OCI-LY7 (cell line): ENCODE data around the gene MCCD1. TPM values are rescaled to one million over a fixed set of nuclear protein-coding genes. Genes with fewer than 3 reads are reported as not detected.
"Not testable (repeated sequence)": the region's sequence is repeated elsewhere in the genome, so short reads cannot be mapped to it uniquely, and the experiment has no call there.

Experiments
- BruUV-seq: library from RNA; stranded (reverse); fragments of 400-500 nt; replicated peaks from 2 replicates; lab custom pipeline; 2021; lab: Mats Ljungman, UMichigan
- CTCF ChIA-PET: fragments of 300-600 bp; sonication (Branson Sonifier 250); formaldehyde crosslinking; loops from one replicate; lab custom pipeline; 2022; ENCODE audit warnings: antibody characterized with exemption; ENCODE audit not compliant: unreplicated experiment; lab: Charles Lee
- POLR2A ChIA-PET: fragments of 300-600 bp; sonication (Branson Sonifier 250); formaldehyde crosslinking; loops from one replicate; lab custom pipeline; 2022; ENCODE audit warnings: antibody characterized with exemption; lab: Charles Lee
- DNase-seq: peaks from one replicate; pipeline ENCODE4 v3.0.0-alpha.2; 2015; ENCODE audit warnings: low spot score
- H2AFZ ChIP-seq: fragments of 200-600 bp; sonication (generic), shearing (Covaris generic); 2 replicates; pipeline ENCODE4 v1.6.1; 2014; ENCODE audit warnings: mild to moderate bottlenecking, antibody characterized with exemption, low read length, moderate library complexity
- H3K27ac ChIP-seq: fragments of 200-600 bp; sonication (generic); 2 replicates; pipeline ENCODE4 v1.5.1; 2014; ENCODE audit warnings: mixed run types, low read depth, mild to moderate bottlenecking, moderate library complexity, low read length, inconsistent platforms; ENCODE audit not compliant: poor library complexity, severe bottlenecking
- H3K36me3 ChIP-seq: fragments of 200-600 bp; sonication (generic); 2 replicates; pipeline ENCODE4 v1.6.1; 2014; ENCODE audit warnings: mild to moderate bottlenecking, antibody characterized with exemption, low read length, moderate library complexity, mixed read lengths; ENCODE audit not compliant: insufficient read depth
- H3K4me1 ChIP-seq: fragments of 200-600 bp; sonication (generic); 2 replicates; pipeline ENCODE4 v1.5.1; 2014; ENCODE audit warnings: mild to moderate bottlenecking, low read length; ENCODE audit not compliant: insufficient read depth, poor library complexity, severe bottlenecking
- H3K4me2 ChIP-seq: fragments of 200-600 bp; sonication (generic); 2 replicates; pipeline ENCODE4 v1.6.1; 2014; ENCODE audit warnings: mild to moderate bottlenecking, low read length
- H3K4me3 ChIP-seq: fragments of 200-600 bp; sonication (generic); 2 replicates; pipeline ENCODE4 v1.5.1; 2014; ENCODE audit warnings: mild to moderate bottlenecking, low read depth, low read length; ENCODE audit not compliant: poor library complexity, severe bottlenecking
- H3K79me2 ChIP-seq: fragments of 200-600 bp; sonication (generic); 2 replicates; pipeline ENCODE4 v1.6.1; 2016; ENCODE audit warnings: low read depth, mild to moderate bottlenecking, low read length, moderate library complexity, mixed read lengths; ENCODE audit not compliant: insufficient read depth
- H3K9me2 ChIP-seq: fragments of 200-600 bp; sonication (generic); 2 replicates; pipeline ENCODE4 v1.6.1; 2016; ENCODE audit warnings: mild to moderate bottlenecking, low read length, mixed read lengths; ENCODE audit not compliant: insufficient read depth
- H3K9me3 ChIP-seq: fragments of 200-600 bp; sonication (generic); 2 replicates; pipeline ENCODE4 v1.6.1; 2014; ENCODE audit warnings: mild to moderate bottlenecking, mixed run types, low read length, mixed read lengths
- H4K20me1 ChIP-seq: fragments of 200-600 bp; sonication (generic); 2 replicates; pipeline ENCODE4 v1.6.1; 2014; ENCODE audit warnings: mild to moderate bottlenecking, antibody characterized with exemption, low read length, moderate library complexity, mixed read lengths; ENCODE audit not compliant: insufficient read depth
- EZH2phosphoT487 ChIP-seq: fragments of 200-600 bp; sonication (generic); IDR thresholded peaks from 2 replicates; pipeline ENCODE4 v1.6.1; 2018; ENCODE audit warnings: low read depth, borderline replicate concordance, mild to moderate bottlenecking, mixed run types, antibody characterized with exemption, low read length, moderate library complexity, mixed read lengths
- intact Hi-C: fragments of 100-400 bp; cut with micrococcal nuclease; formaldehyde crosslinking; loops from one replicate; pipeline ENCODE4 v1.10.0; 2022; ENCODE audit not compliant: unreplicated experiment
- total RNA-seq, 2 experiments: library from RNA; depleted of rRNA in 1 of 2; stranded (reverse); fragments of >200 nt in 1 of 2; shearing (Covaris generic) in 1 of 2; gene quantifications; 2 replicates each; pipeline ENCODE4 v1.2.3, GENCODE V29; 2014 to 2022
- TF ChIP-seq, protein P1 (sequence below): fragments of 200-600 bp; sonication (generic); conservative IDR thresholded peaks from 2 replicates; pipeline ENCODE4 v1.5.1; 2014; ENCODE audit warnings: mild to moderate bottlenecking, antibody characterized with exemption, low read length, moderate library complexity, mixed read lengths

MCCD1 gene
- total RNA-seq, 2 experiments from 2014 or later, result not detected

- H3K9me3 ChIP-seq, result no peaks in the 10 kb centered on the region
- intact Hi-C loops, result no loop called here
- H3K4me1 ChIP-seq, result peaks cover 8% of the 10 kb centered on the region
- no peaks in the 10 kb centered on the region for H4K20me1 ChIP-seq
- no peak overlapping the region for H3K4me3 ChIP-seq
- POLR2A ChIA-PET, result no interaction called here
- TF ChIP-seq, protein P1, sequence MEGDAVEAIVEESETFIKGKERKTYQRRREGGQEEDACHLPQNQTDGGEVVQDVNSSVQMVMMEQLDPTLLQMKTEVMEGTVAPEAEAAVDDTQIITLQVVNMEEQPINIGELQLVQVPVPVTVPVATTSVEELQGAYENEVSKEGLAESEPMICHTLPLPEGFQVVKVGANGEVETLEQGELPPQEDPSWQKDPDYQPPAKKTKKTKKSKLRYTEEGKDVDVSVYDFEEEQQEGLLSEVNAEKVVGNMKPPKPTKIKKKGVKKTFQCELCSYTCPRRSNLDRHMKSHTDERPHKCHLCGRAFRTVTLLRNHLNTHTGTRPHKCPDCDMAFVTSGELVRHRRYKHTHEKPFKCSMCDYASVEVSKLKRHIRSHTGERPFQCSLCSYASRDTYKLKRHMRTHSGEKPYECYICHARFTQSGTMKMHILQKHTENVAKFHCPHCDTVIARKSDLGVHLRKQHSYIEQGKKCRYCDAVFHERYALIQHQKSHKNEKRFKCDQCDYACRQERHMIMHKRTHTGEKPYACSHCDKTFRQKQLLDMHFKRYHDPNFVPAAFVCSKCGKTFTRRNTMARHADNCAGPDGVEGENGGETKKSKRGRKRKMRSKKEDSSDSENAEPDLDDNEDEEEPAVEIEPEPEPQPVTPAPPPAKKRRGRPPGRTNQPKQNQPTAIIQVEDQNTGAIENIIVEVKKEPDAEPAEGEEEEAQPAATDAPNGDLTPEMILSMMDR, result no peak
- TF ChIP-seq EZH2phosphoT487, result no peak
- no TSS peak for BruUV-seq
- no peaks in the 10 kb centered on the region for H3K79me2 ChIP-seq
- CTCF ChIA-PET, result no interaction called here
- H3K27ac ChIP-seq, result no peak overlapping the region
- no peak overlapping the region for H3K4me2 ChIP-seq
- no peak overlapping the region for H2AFZ ChIP-seq
- H3K9me2 ChIP-seq, result no peaks in the 10 kb centered on the region
- H3K36me3 ChIP-seq, result no peaks in the 10 kb centered on the region
- DNase-seq, result no peak
Observed at GRCh38 chr6:31485055-31485454, 43.7 kb upstream of the MCCD1 start.

DNA sequence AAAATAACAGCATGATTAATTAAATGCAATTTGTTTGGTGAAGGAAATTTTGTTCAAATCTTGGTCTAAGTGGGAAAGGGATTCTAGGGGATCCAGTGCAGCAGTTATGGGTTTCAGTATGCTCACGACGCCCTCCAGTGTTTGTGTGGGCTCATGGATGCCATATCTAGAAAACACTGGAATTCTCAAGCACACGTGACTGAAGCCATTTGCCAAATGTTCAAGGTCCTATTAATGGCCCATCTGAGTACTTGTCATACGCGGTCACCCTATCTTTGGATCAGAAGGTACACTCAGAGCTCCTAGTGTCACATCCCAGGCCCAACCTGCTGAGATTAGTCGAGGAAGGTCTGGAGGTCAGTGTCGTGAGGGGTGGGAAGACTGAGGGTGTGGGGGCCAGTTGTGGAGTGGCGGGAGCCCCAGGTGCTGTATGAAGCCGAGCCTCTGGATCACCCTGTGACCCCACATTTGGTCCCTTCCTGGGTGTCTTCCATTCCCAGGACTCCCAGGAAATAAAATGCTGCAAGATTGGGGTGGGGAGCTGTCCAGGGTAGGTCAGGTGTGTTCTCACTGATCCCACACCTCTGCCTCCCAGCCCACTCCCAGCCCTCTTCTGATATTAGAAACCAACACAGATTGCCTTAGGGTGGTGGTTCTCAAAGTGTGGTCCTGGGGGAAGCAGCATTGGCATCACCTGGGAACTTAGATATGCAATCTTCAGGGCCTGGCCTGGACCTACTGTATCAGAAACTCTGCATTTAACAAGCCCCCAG lies 42.5 kb upstream of the MCCD1 start:
- H4K20me1 ChIP-seq, DNase-seq, intact Hi-C loops, H3K27ac ChIP-seq, BruUV-seq, CTCF ChIA-PET, H3K79me2 ChIP-seq, H3K36me3 ChIP-seq, H3K9me2 ChIP-seq, POLR2A ChIA-PET, H3K9me3 ChIP-seq, H3K4me1 ChIP-seq, H3K4me3 ChIP-seq, H3K4me2 ChIP-seq, H2AFZ ChIP-seq: not testable (repeated sequence)

- H3K36me3 ChIP-seq, DNase-seq, H2AFZ ChIP-seq, H3K79me2 ChIP-seq, H3K4me2 ChIP-seq, H4K20me1 ChIP-seq, POLR2A ChIA-PET, H3K9me3 ChIP-seq, H3K9me2 ChIP-seq, CTCF ChIA-PET, BruUV-seq, H3K4me3 ChIP-seq, intact Hi-C loops, H3K27ac ChIP-seq: not testable (repeated sequence)
- peaks cover 22% of the 10 kb centered on the region for H3K4me1 ChIP-seq
Observed at GRCh38 chr6:31487674-31488073, 41.1 kb upstream of the MCCD1 start.
